NCI-H774 (cell line): ENCODE data around the gene HSBP1L1.
"Not testable (repeated sequence)": the region's sequence is repeated elsewhere in the genome, so short reads cannot be mapped to it uniquely, and the experiment has no call there.

Source experiments
- DNase-seq: peaks from one replicate; lab custom pipeline; 2025; lab: John Stamatoyannopoulos, UW

HSBP1L1 gene

DNA sequence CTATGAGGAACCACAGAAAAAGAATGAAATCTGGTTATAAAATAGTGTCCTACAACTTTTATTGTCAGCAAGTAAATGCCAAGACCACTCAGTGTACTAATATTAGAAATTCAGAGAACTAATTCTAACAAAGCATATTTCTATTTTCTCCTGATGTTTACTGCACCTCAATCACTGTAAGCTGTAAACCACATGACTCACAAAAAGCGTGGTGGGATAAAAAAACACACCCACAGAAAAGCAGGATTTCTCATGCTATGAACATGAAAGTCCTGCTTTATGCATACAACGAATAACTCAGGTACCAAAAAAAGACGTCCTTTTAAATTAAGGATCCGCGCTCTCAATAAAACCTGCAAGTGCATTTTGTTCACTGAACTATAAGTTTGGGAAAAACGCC is 23.1 kb downstream of the HSBP1L1 start:
- no peak for DNase-seq

DNA sequence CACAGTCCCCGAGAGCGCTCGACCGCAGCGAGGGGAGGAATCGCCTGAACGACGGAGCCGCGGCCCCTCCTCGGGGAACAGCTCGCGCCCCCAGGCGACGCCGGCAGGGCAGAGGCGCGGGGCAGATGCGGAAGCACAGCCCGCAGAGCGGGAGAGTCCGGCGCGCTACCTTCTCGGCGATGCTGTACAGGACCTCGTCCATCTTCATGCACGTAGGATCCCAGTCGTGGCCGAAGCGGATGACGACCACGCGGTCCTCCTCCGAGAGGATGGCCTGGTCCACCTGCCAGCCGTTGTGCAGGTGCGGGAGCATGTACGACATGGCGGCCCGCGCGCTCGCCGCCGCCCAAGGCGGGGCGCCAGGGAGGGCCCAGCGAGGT is 23.6 kb downstream of the HSBP1L1 start:
- peak; percentile 54 for DNase-seq

DNA sequence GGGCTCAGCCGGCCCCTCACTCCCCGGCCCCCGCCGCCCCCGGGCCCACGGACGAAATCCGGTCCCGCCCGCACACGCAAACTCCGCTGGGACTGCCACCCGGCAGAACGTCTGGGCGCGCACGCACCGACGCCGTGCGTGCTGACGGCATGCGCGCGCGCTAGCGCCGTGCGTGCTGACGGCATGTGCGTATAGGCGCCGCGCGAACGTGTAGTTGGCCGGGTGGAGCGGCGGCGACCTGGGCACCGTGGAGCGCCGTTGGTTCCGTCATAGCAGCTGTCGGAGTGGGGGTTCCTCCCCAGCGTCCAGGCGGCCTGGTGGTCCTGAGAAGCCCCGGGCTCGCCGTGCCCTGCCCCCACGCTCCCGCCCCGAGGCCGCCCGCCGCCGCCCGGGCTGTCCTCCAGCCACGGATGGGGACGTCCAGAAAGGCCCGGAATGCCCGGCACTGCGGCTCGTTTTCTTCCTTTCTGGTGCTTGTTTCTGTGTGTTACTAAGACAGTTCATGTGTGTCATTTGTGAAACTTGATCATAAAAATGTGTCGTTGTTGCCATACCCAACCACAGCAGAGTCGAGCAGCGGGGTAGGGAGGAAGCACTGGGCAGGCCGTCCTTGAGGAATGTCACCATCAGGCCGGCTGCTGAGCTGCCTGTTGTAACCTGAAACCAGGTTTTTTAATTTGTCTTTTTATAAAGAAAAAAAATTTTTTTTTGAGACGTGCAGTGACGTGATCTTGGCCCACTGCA is 24.2 kb downstream of the HSBP1L1 start, which contains the start of gene TXNL4A:
Gene TXNL4A, minus strand, starts transcription at position 113 of the 744 bp plus-strand sequence. CDS start 171 bp downstream, outside the sequence.
- DNase-seq = peak; percentile 75

DNA sequence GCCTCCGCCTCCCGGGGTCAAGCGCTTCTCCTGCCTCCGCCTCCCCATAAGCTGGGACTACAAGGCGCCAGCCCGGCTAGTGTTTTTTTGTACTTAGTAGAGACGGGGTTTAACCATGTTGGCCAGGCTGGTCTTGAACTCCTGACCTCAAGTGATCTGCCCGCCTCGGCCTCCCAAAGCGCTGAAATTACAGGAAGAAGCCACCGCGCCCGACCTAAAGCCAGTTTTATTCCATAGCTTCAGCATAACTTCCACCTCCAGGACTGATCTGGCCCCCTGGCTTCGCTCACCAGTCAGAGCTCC is 24.7 kb downstream of the HSBP1L1 start:
- no peak for DNase-seq

DNA sequence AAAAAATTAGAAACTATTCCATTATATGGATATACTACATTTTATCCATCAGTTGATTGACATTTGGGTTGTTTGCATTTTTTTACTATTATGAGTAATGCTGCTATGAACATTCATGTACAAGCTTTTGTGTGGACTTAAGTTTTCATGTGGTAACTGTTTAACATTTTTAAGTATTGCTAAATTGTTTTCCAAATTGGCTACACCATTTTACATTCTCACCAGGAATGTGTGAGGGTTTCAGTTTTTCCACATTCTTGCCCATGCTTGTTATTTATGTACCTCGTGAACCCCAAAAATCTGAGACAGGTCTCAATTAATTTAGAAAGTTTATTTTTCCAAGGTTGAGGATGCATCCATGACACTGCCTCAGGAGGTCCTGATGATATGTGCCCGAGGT is 27.1 kb downstream of the HSBP1L1 start:
- DNase-seq = no peak

DNA sequence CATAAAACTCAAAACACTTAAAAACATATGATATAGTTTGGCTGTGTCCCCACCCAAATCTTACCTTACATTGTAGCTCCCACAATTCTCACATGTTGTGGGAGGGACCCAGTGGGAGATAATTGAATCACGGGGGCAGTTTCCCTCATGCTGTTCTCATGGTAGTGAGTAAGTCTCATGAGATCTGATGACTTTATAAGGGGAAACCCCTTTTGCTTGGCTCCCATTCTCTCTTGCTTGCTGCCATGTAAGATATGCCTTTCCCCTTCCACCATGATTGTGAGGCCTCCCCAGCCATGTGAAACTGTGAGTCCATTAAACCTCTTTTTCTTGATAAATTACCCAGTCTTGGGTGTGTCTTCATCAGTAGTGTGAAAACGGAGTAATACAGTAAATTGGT is 35.3 kb downstream of the HSBP1L1 start:
- not testable (repeated sequence) for DNase-seq

DNA sequence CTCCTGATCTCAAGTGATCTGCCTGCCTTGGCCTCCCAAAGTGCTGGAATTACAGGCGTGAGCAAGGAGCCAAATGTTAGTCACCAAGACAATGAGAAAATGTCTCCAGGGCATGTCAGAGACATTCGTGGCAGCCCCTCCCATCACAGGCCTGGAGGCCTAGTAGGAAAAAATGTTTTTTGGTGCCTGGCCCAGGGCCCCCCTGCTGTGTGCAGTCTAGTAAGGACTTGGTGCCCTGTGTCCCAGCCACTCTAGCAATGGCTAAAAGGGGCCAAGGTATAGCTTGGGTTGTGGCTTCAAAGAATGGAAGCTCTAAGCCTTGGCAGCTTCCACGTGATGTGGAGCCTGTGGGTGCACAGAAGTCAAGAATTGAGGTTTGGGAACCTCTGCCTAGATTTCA is 36.4 kb downstream of the HSBP1L1 start:
- no peak for DNase-seq

DNA sequence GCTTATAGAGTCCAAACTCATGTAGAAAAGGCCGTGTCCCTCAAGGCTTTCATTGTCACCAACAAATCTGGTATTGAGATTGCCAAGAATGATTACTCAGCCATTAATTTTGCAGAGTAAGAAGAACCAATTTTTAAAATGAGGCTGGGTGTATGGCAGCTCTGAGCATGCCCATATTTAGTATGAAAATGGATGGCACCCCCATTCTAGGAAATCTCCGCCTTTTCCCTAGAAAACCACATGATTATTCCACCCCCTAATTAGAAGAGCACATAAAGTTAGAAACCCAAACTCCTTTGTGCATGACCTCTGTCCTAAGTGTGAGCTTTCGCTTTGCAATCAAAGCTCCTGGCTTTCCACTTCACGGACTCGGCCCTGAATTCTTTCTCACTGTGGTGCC is 38.0 kb downstream of the HSBP1L1 start:
- DNase-seq = no peak

DNA sequence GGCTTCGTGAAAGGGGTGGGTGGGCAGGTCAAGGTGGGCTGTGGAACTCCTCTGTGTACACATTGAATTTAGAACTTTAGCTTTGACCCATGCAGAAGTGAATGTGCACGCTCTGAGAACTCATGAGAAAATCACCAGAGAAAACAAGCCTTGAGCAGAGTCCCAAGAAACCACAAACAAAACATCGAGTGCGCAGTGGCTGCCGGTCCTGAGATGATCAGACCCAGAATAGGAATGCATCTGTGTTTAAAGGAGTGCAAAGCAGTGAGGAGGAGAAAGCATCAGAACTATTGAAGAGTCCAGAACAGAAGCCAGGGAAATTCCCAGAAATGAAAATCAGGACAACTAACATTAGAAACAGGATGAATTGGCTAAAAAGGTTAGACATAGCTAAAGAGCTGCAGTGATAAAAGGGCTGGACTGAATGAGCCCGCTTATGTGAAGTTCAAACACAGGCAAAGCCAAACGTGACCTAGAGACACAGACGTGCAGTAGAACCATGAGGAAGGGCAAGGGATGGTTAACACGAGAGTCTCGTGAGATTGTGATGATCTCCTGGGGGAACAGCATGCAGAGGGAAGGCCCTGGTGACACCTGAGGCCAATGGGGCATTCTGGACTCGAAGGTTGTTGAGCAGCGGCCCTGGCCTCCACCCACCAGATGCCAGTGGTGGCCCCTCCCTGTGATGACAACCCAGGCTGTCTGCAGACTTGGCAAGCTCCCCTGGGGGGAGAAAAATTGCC is 40.3 kb downstream of the HSBP1L1 start:
- DNase-seq = no peak

DNA sequence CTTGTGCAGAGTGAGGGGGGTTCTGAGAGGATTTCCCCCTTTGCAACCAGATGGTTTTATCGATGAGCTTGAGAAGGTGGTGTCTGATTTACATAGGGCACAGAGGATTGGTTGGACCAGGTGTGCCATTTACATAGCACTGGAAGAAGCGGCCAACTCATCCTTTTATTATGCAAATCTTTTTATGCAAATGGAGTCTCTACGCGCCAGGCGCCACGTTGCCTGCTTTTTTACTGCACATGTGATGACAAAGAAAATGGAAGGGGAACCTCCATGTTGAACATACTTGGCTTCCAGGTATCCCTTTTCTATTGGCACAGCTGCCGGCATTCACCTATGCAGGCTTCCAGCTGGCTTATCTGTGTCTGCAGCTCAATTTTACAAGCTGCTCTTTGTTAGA is 42.3 kb downstream of the HSBP1L1 start:
- DNase-seq = no peak

DNA sequence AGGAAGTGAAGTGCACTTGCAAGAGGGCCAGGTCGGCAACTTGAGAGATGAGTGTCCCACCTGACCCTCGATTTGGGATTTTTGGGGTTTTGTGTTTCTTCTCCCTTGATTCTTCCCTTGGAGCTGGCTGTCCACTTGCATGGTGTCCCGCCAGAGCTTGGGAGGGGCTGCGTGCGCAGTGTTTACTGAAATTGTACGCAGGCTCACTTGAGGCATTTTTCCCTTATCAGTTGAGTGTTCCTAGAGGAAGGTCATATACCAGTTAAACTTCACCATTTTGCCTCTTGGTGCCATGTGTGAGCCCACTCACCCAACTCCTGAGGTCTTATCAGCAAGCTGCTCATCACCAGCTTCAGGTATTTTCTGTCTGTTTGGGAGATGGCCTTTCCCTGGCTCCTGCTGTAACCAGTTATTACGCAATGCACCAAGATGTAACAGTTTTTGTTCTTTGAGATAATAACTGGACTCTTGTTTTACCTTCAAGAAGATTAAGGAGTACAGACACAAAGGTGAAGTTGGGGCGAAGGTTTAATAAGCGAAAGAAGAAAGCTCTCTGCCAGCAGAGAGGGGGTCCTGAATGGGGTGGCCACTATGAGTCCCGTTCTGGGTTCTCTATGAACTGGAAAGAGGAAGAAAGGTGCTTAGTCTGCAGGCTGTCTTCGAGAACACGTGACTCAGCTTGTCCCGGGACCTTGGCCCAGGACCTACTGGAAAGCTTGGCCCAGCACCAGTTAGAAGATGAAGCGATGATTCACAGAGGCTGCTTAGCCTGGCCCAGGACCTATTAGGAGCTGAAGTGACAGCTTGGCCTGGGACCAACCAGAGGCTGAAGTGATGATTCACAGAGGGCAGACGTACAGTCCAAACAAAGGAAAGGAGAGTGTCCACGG is 45.5 kb downstream of the HSBP1L1 start:
- DNase-seq = no peak

DNA sequence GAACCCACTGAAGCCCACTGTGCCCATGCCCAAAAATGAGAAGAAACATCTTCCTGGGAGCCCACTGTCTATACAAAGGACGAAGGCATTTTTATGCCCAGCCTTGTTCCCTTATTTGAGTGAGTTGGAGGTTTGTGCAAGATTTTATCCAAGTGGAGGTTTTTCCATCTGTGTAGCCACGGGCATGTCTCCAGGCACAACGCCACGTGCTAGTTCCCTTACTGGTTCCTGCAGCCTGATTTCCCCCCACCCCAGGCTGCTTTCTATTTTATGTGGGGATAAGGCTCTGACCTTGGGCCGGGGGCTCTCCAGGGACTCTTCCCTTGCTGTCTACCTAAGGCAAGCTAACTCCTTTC is 46.1 kb downstream of the HSBP1L1 start:
- no peak for DNase-seq

DNA sequence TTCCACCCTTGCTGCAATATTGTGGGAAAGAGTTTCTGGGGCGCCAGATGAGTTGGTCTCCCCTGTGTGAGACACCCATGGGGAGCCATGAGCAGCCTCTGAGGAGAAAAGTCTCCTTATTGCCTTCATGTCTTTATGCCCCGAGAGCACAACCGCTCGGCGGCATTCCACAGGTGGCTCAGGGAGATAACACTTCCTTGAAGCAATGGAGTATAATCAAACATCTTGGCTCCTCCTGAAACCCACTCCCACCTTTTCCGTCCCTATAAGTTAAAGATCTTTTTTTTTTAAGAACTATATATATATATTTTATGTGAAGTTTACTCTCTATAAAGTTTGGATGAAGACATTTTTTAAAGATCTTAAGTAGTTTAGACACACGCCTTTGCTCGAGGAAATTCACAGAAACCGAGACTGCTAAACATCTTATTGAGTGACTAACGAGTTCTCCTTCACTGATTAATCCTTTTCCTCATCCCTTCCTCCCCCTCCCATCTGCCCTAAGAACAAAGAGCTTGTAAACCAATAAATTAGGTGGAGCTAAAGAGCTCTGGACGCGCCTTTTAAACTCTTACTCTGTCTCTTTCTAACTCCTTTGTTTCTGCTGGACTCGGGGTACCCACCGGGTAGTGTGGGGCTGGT is 47.2 kb downstream of the HSBP1L1 start:
- not testable (repeated sequence) for DNase-seq

DNA sequence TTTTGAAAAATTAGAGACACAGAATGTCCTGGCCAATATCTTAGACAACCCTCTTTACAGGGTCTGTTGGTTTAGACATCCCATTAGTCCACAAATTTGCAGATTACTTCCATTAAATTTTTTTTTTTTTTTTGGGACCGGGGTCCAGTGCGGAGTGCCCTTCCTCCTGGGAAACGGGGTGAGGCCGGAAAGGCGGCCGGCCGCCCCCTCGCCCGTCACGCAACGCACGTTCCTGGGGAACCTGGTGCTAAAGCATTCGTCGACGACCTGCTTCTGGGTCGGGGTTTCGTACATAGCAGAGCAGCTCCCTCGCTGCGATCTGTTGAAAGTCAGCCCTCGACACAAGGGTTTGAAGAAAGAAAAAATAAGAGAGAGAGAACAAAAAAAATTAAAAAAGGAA is 48.3 kb downstream of the HSBP1L1 start:
- no peak for DNase-seq
